Keratinocyte (primary cell): Measurements from ENCODE around the gene BEAN1.

Experiments
- CTCF ChIP-seq, 3 experiments: IDR thresholded peaks in 1 of 3; conservative IDR thresholded peaks in 1 of 3; optimal IDR thresholded peaks in 1 of 3; 2 replicates in 2 of 3; 3 replicates in 1 of 3; pipeline versions ENCODE3 to v1.5.1; 2011; ENCODE audit warnings: low read length in 3 of 3, mild to moderate bottlenecking in 3 of 3, moderate library complexity in 2 of 3, control low read depth in 1 of 3, inconsistent platforms in 1 of 3; ENCODE audit not compliant: insufficient read depth in 2 of 3; ENCODE audit errors: extremely low read depth in 1 of 3
- EZH2 ChIP-seq: IDR thresholded peaks from one replicate; pipeline ENCODE4 v1.6.1; 2012; ENCODE audit warnings: inconsistent platforms, mild to moderate bottlenecking, low read length, moderate library complexity

GRCh38 chr16:66486199-66486772, 59.2 kb downstream of the BEAN1 start:
- no peak for TF ChIP-seq CTCF (optimal IDR thresholded peaks at IDR 0.05 in 1 of 3, IDR thresholded peaks at IDR 0.05 in 1 of 3, conservative IDR thresholded peaks at IDR 0.05 in 1 of 3; ENCODE audit: extremely low read depth in 1 of 3, insufficient read depth in 2 of 3, low read length in 3 of 3)
- TF ChIP-seq EZH2: no peak
